ENCODE data around the gene YES1. TPM values are rescaled to one million over a fixed set of nuclear protein-coding genes. Genes with fewer than 3 reads are reported as not detected.

Gene YES1
- total and polyA plus RNA-seq, 2 of the 13 experiments (the other 11 are each of a cell fraction or from before 2014, with no cell fraction given), result 17.2 to 70.8 TPM

DNA sequence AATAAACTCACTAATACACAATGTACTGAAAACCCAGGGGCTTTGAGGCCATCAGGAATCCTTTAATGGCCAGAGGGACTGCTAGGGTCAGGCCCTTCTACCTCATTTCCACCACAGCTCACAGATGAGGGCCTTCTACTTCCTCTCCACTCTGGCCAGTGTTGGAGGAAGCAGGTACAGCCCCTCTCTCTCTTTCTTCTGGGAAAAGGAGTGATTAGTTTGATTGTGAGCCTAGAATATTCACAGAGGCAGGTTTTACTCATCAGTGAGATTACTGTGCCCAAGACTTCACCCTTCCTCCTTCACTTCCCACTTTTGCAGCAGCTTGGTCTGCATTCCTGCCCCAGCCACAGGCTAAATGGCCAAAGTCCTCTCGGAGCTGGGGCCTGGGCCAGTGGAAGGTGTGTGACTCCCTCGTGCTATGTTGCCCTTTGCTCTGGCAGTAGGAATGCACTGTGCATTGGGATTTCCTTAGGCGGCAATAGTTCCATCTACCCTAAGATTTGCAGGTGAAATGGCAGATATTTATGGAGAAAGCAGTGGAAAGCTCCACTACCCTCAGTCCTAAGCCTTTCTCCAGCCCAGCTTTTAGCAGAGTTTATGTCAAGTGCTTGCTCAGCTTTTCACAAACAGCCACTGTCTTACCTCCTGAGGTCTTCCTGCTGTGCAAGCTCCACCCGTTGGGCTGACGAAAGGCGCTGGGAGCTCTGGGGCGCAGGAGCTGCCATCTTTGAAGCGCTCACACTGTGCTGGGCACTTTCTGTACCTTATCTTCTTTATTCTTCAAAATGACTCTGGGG is 36.2 kb upstream of the YES1 start (continued):
- TF ChIP-seq, protein P1, sequence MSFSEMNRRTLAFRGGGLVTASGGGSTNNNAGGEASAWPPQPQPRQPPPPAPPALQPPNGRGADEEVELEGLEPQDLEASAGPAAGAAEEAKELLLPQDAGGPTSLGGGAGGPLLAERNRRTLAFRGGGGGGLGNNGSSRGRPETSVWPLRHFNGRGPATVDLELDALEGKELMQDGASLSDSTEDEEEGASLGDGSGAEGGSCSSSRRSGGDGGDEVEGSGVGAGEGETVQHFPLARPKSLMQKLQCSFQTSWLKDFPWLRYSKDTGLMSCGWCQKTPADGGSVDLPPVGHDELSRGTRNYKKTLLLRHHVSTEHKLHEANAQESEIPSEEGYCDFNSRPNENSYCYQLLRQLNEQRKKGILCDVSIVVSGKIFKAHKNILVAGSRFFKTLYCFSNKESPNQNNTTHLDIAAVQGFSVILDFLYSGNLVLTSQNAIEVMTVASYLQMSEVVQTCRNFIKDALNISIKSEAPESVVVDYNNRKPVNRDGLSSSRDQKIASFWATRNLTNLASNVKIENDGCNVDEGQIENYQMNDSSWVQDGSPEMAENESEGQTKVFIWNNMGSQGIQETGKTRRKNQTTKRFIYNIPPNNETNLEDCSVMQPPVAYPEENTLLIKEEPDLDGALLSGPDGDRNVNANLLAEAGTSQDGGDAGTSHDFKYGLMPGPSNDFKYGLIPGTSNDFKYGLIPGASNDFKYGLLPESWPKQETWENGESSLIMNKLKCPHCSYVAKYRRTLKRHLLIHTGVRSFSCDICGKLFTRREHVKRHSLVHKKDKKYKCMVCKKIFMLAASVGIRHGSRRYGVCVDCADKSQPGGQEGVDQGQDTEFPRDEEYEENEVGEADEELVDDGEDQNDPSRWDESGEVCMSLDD (CRISPR knock-in tag; IDR thresholded peaks at IDR 0.05; ENCODE audit: borderline replicate concordance), result no peak
- TF ChIP-seq, protein P2, sequence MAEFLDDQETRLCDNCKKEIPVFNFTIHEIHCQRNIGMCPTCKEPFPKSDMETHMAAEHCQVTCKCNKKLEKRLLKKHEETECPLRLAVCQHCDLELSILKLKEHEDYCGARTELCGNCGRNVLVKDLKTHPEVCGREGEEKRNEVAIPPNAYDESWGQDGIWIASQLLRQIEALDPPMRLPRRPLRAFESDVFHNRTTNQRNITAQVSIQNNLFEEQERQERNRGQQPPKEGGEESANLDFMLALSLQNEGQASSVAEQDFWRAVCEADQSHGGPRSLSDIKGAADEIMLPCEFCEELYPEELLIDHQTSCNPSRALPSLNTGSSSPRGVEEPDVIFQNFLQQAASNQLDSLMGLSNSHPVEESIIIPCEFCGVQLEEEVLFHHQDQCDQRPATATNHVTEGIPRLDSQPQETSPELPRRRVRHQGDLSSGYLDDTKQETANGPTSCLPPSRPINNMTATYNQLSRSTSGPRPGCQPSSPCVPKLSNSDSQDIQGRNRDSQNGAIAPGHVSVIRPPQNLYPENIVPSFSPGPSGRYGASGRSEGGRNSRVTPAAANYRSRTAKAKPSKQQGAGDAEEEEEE (CRISPR knock-in tag; IDR thresholded peaks at IDR 0.05; ENCODE audit: borderline replicate concordance), result no peak
- TF ChIP-seq ZBTB20 (CRISPR knock-in tag; IDR thresholded peaks at IDR 0.05; ENCODE audit: borderline replicate concordance, low read depth), result peak; percentile 85; the same call in 1 of the 2 replicates
- TF ChIP-seq CEBPG (CRISPR knock-in tag; IDR thresholded peaks at IDR 0.05), result peak; percentile 60
- peak; percentile 79; the same call in 1 of the 2 replicates for TF ChIP-seq SOX5 (CRISPR knock-in tag; IDR thresholded peaks at IDR 0.05; ENCODE audit: borderline replicate concordance)
- no peak for TF ChIP-seq NFE2L1 (CRISPR knock-in tag; IDR thresholded peaks at IDR 0.05; ENCODE audit: borderline replicate concordance)
- TF ChIP-seq HOXD1 (CRISPR knock-in tag; IDR thresholded peaks at IDR 0.05), result no peak
- TF ChIP-seq KLF9 (CRISPR knock-in tag; IDR thresholded peaks at IDR 0.05; ENCODE audit: low read depth), result no peak
- peak; percentile 67; the same call in 1 of the 2 replicates for TF ChIP-seq HHEX (CRISPR knock-in tag; IDR thresholded peaks at IDR 0.05)
- TF ChIP-seq FIP1L1 (IDR thresholded peaks at IDR 0.05; ENCODE audit: borderline replicate concordance, insufficient read depth, low read depth, low read length), result no peak
- TF ChIP-seq, protein P3, sequence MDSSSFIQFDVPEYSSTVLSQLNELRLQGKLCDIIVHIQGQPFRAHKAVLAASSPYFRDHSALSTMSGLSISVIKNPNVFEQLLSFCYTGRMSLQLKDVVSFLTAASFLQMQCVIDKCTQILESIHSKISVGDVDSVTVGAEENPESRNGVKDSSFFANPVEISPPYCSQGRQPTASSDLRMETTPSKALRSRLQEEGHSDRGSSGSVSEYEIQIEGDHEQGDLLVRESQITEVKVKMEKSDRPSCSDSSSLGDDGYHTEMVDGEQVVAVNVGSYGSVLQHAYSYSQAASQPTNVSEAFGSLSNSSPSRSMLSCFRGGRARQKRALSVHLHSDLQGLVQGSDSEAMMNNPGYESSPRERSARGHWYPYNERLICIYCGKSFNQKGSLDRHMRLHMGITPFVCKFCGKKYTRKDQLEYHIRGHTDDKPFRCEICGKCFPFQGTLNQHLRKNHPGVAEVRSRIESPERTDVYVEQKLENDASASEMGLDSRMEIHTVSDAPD (CRISPR knock-in tag; IDR thresholded peaks at IDR 0.05), result 0 out of 2 replicates have a peak, but pooled peaks have one; percentile 52
- 0 out of 2 replicates have a peak, but pooled peaks have one; percentile 36 for TF ChIP-seq TAF1 (CRISPR knock-in tag; IDR thresholded peaks at IDR 0.05)
- no peak for TF ChIP-seq SUZ12 (IDR thresholded peaks at IDR 0.05; ENCODE audit: low read depth, low read length)
- TF ChIP-seq CBX5 (CRISPR knock-in tag; IDR thresholded peaks at IDR 0.05; ENCODE audit: borderline replicate concordance), result peak; percentile 98
- peak; percentile 72; the same call in 1 of the 2 replicates for TF ChIP-seq ZNF543 (CRISPR knock-in tag; IDR thresholded peaks at IDR 0.05)
- TF ChIP-seq NONO (IDR thresholded peaks at IDR 0.05), result no peak
- peak; percentile 95 for TF ChIP-seq NONO (CRISPR knock-in tag; conservative IDR thresholded peaks at IDR 0.05)
- TF ChIP-seq ZNF562 (CRISPR knock-in tag; IDR thresholded peaks at IDR 0.05; ENCODE audit: borderline replicate concordance), result no peak
- TF ChIP-seq ZNF75D (CRISPR knock-in tag; IDR thresholded peaks at IDR 0.05; ENCODE audit: borderline replicate concordance), result no peak
- TF ChIP-seq, protein P4, sequence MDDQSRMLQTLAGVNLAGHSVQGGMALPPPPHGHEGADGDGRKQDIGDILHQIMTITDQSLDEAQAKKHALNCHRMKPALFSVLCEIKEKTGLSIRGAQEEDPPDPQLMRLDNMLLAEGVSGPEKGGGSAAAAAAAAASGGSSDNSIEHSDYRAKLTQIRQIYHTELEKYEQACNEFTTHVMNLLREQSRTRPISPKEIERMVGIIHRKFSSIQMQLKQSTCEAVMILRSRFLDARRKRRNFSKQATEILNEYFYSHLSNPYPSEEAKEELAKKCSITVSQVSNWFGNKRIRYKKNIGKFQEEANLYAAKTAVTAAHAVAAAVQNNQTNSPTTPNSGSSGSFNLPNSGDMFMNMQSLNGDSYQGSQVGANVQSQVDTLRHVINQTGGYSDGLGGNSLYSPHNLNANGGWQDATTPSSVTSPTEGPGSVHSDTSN (CRISPR knock-in tag; IDR thresholded peaks at IDR 0.05; ENCODE audit: borderline replicate concordance), result no peak
- TF ChIP-seq REL (CRISPR knock-in tag; conservative IDR thresholded peaks at IDR 0.05), result no peak
- TF ChIP-seq, protein P5, sequence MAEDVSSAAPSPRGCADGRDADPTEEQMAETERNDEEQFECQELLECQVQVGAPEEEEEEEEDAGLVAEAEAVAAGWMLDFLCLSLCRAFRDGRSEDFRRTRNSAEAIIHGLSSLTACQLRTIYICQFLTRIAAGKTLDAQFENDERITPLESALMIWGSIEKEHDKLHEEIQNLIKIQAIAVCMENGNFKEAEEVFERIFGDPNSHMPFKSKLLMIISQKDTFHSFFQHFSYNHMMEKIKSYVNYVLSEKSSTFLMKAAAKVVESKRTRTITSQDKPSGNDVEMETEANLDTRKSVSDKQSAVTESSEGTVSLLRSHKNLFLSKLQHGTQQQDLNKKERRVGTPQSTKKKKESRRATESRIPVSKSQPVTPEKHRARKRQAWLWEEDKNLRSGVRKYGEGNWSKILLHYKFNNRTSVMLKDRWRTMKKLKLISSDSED (CRISPR knock-in tag; IDR thresholded peaks at IDR 0.05), result no peak

All from HepG2 (cell line).